OCI-LY3 (cell line): ENCODE data around the gene RNF166.

Experiments used
- H2AFZ ChIP-seq: fragments of 200-600, 300-600 bp; shearing (Covaris generic); 2 replicates; pipeline ENCODE4 v1.6.0; 2014; ENCODE audit warnings: antibody characterized with exemption, low read depth, low read length
- H3K27ac ChIP-seq: fragments of 200-600, 300-600 bp; sonication (generic); 2 replicates; pipeline ENCODE4 v1.5.1; 2014; ENCODE audit warnings: mild to moderate bottlenecking, low read length, moderate library complexity, mixed read lengths
- H3K27me3 ChIP-seq: fragments of 200-600, 300-600 bp; sonication (generic); 2 replicates; pipeline ENCODE4 v1.6.1; 2014; ENCODE audit warnings: low read depth, low read length, mixed read lengths
- H3K36me3 ChIP-seq: fragments of 200-600, 300-600 bp; sonication (generic); replicated peaks from 2 replicates; pipeline ENCODE3; 2014; ENCODE audit warnings: low read depth, low read length, mixed read lengths
- H3K4me1 ChIP-seq: fragments of 300-600, 200-600 bp; sonication (generic); 2 replicates; pipeline ENCODE4 v1.6.1; 2014; ENCODE audit warnings: low read length, mixed read lengths
- H3K4me2 ChIP-seq: fragments of 200-600, 300-600 bp; sonication (generic); 2 replicates; pipeline ENCODE4 v1.6.1; 2014; ENCODE audit warnings: low read length, mixed read lengths
- H3K4me3 ChIP-seq: fragments of 300-600, 200-600 bp; sonication (generic); 2 replicates; pipeline ENCODE4 v1.5.1; 2014; ENCODE audit warnings: antibody characterized with exemption, mild to moderate bottlenecking, low read length, moderate library complexity
- H3K79me2 ChIP-seq: fragments of 300-600, 200-600 bp; shearing (Covaris generic); 2 replicates; pipeline ENCODE4 v1.6.1; 2014; ENCODE audit warnings: mild to moderate bottlenecking, low read length, mixed read lengths
- H3K9ac ChIP-seq: fragments of 300-600, 200-600 bp; shearing (Covaris generic); 2 replicates; pipeline ENCODE4 v1.6.0; 2014; ENCODE audit warnings: mild to moderate bottlenecking, low read length, moderate library complexity
- H3K9me3 ChIP-seq: fragments of 200-600, 300-600 bp; shearing (Covaris generic); 2 replicates; pipeline ENCODE4 v1.6.1; 2014; ENCODE audit warnings: low read length, mixed read lengths; ENCODE audit not compliant: insufficient read depth
- H4K20me1 ChIP-seq: fragments of 200-600, 300-600 bp; sonication (generic); 2 replicates; pipeline ENCODE4 v1.6.1; 2016; ENCODE audit warnings: low read length, mixed read lengths; ENCODE audit not compliant: insufficient read depth
- CTCF ChIP-seq: fragments of 200-600, 300-600 bp; sonication (generic); IDR thresholded peaks from 2 replicates; pipeline ENCODE4 v1.5.1; 2014; ENCODE audit warnings: antibody characterized with exemption, low read length, low read depth
- EZH2phosphoT487 ChIP-seq: fragments of 200-600 bp; shearing (Covaris generic); IDR thresholded peaks from 2 replicates; pipeline ENCODE4 v1.6.1; 2018; ENCODE audit warnings: antibody characterized with exemption, mixed run types, low read depth

RNF166 gene

GRCh38 chr16:88700636-88701482 is 5.3 kb downstream of the RNF166 start:
- Histone ChIP-seq H3K27ac (peak overlapping the region; percentile 41), H3K4me2 (peak overlapping the region; percentile 88), H3K4me1 (peaks cover 24% of the 10 kb centered on the region), H3K27me3 (no peaks in the 10 kb centered on the region), H3K9ac (peak overlapping the region; percentile 76), H3K4me3 (peak overlapping the region; percentile 76), H3K9me3 (no peaks in the 10 kb centered on the region), H2AFZ (no peak overlapping the region), H4K20me1 (no peaks in the 10 kb centered on the region), H3K36me3 (peaks cover 13% of the 10 kb centered on the region), H3K79me2 (peaks cover 36% of the 10 kb centered on the region)
- no peak for TF ChIP-seq EZH2phosphoT487
- TF ChIP-seq CTCF = no peak

GRCh38 chr16:88700322-88700635 is 5.9 kb downstream of the RNF166 start:
- TF ChIP-seq EZH2phosphoT487 = no peak
- no peak for TF ChIP-seq CTCF

GRCh38 chr16:88699180-88699579 is 7.0 kb downstream of the RNF166 start:
- Histone ChIP-seq H2AFZ (no peak overlapping the region), H3K4me1 (peaks cover 17% of the 10 kb centered on the region), H3K4me2 (no peak overlapping the region), H3K4me3 (no peak overlapping the region), H3K9ac (no peak overlapping the region), H3K9me3 (no peaks in the 10 kb centered on the region), H3K79me2 (peaks cover 20% of the 10 kb centered on the region), H3K27me3 (no peaks in the 10 kb centered on the region), H4K20me1 (no peaks in the 10 kb centered on the region), H3K27ac (no peak overlapping the region), H3K36me3 (peaks cover 14% of the 10 kb centered on the region)
- no peak for TF ChIP-seq EZH2phosphoT487
- TF ChIP-seq CTCF = no peak

More at GRCh38 chr16:88700322-88700635, 5.9 kb downstream of the RNF166 start:
- Histone ChIP-seq H3K4me3 (peak overlapping the region; percentile 76), H3K27ac (no peak overlapping the region), H3K4me2 (peak overlapping the region; percentile 88), H3K9me3 (no peaks in the 10 kb centered on the region), H3K79me2 (peaks cover 30% of the 10 kb centered on the region), H2AFZ (no peak overlapping the region), H3K36me3 (peaks cover 14% of the 10 kb centered on the region), H3K9ac (peak overlapping the region; percentile 76; the same call in 1 of the 2 replicates), H3K27me3 (no peaks in the 10 kb centered on the region), H3K4me1 (peaks cover 23% of the 10 kb centered on the region), H4K20me1 (no peaks in the 10 kb centered on the region)

- H3K4me2 ChIP-seq = no peak overlapping the region
- H3K4me1 ChIP-seq = peaks cover 17% of the 10 kb centered on the region
- H3K27me3 ChIP-seq = no peaks in the 10 kb centered on the region
- H4K20me1 ChIP-seq = no peaks in the 10 kb centered on the region
- H3K36me3 ChIP-seq = peaks cover 14% of the 10 kb centered on the region
- H3K27ac ChIP-seq = no peak overlapping the region
- no peak overlapping the region for H2AFZ ChIP-seq
- peaks cover 16% of the 10 kb centered on the region; the same call in 1 of the 2 replicates for H3K79me2 ChIP-seq
- TF ChIP-seq CTCF = no peak
- no peak for TF ChIP-seq EZH2phosphoT487
- no peak overlapping the region for H3K4me3 ChIP-seq
- no peak overlapping the region for H3K9ac ChIP-seq
- no peaks in the 10 kb centered on the region for H3K9me3 ChIP-seq
These were observed 7.6 kb downstream of the RNF166 start for GRCh38 chr16:88698646-88699045.
